DMS 273 treated with DMSO at 0.1 percent for 48 hours (cell line): ENCODE results near the gene ZXDC.

ENCODE experiments used
- DNase-seq: peaks from one replicate; lab custom pipeline; 2025; lab: John Stamatoyannopoulos, UW

ZXDC gene

DNA sequence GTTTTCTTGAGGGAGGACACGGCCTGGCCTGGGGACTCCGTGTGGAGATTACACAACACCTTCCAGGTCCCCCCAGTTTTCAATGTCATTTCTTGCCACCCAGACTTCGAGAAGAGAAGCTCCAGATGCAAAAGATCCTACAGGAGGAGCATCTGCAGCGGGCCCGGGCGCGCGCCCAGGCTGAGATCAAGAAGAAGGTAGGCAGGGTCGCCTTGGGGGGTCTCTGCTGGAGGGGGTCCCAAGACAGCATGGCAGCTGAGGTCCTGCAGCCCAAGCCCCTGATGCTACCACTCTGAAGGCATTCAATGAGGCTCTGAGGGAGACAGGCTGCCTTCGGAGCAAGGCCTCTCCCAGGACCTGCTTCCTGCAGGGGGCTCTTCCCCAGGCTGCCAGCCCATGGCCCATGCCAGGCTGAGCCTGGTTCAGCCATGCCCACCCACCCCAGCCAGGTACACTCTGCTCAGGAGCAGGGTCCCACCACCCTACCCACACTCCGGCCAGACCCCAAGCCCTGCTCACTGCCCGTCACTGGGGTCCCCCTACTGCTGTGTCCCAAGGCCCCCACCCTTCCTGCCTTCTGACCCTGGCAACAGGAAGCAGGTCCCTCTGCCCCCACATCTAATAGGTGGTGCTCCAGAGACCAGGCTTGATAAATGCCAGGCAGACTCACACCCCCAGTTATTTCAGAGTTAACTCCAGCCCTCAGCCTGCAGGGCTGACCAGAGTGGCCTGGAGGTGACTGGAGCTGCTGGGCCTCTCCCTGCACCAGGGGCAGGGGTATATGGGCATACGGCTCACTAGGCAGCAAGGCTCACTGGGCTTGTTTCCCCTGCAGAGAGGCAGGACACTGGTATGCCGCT is 40.0 kb downstream of the ZXDC start:
- DNase-seq, result no peak

GRCh38 chr3:126434931-126435411 is 40.7 kb downstream of the ZXDC start:
- no peak for DNase-seq

DNA sequence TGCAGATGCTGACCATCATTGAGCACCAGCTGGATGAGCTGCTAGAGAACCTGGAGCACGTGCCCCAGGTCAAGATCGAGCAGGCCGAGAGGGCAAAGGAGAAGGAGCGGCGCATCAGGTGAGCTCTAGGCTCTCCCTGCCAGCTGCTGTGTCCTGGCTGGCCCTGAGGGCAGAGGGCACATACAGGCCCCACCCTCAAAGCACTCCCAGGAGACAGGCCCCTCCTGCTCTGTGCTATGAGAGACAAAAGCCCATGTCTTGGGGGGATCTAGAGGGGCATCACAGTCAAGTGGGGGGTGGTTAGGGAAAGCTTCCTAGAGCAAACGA is 41.5 kb downstream of the ZXDC start:
- DNase-seq, result no peak

DNA sequence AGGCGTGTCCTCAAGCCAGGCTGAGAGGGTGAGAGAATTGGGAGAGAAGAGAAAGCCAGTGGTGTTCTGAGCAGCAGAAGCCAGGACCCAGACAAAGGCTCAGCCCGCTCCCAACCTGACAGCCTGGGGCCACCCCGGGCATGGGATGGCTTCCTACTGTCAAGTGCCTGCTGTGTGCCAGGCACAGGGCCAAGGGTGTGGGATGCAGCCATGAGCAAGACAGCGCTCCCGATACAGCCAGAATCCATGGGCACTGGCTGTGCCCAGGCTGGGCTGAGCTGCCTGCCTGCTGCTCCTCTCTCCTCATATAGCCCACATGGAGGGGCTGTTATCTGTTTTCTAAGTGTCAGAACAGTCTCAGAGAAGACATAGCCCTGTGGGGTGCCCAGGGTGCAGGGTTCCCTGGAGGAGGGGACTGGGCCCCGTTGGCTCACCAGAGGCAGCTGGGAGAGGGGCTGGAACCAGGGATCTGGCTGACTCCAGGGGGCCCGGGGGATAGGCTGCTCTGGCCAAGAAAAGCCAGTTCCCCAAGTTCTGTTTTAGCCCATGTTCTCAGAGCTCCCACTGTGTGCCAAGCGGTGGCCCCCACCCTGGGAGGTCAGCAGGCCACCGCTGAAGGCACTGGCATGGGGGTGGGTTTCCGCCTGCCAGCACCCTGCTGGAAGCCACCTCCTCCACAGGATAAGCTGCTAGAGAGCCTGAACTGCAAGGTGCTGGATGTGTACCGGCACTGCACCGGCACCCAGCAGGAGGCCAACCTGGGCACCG is 42.0 kb downstream of the ZXDC start:
- DNase-seq, result no peak

DNA sequence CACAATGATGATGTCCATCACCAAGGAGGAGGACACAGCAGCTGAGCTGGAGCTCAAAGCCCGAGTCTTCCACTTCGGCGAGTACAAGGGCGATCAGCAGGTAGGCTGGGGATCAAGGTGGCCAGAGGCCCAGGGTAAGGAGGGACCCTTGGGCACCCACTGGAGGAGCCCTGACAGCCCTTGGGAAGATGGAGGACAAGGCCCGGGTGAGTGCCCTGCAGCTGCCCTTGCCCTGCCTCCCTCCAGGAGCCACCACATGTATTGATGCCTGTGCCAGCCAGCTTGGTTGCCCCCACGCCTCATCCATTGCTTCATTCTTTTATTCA is 42.6 kb downstream of the ZXDC start:
- no peak for DNase-seq

- DNase-seq, result no peak
Observed at GRCh38 chr3:126432361-126433104, 43.2 kb downstream of the ZXDC start.

DNA sequence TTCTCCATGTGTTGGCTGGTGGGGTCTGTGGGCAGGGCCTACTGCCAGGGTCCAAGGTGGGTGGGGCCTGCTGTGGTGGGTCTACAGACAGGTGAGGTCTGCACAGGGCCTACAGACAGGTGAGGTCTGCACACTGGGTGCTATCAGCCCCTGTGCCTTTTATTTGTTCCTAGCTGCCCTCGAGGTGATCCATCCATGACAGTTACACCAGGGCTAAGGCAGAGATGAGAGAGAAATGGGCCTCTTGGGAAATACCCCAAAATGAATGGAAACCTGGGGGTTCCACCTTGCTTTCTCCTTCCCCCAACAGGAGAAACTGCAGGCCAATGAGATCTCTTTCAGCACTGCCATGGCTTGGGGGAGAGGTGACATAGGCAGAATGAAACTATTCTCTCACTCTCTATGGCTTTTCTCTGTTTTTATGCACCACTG is 44.6 kb downstream of the ZXDC start:
- DNase-seq, result no peak

GRCh38 chr3:126424751-126425150 is 50.9 kb downstream of the ZXDC start:
- no peak for DNase-seq

GRCh38 chr3:126424039-126424717 is 51.5 kb downstream of the ZXDC start:
- no peak for DNase-seq

- DNase-seq, result peak; percentile 21
Observed at GRCh38 chr3:126423191-126424038, 52.3 kb downstream of the ZXDC start.

DNA sequence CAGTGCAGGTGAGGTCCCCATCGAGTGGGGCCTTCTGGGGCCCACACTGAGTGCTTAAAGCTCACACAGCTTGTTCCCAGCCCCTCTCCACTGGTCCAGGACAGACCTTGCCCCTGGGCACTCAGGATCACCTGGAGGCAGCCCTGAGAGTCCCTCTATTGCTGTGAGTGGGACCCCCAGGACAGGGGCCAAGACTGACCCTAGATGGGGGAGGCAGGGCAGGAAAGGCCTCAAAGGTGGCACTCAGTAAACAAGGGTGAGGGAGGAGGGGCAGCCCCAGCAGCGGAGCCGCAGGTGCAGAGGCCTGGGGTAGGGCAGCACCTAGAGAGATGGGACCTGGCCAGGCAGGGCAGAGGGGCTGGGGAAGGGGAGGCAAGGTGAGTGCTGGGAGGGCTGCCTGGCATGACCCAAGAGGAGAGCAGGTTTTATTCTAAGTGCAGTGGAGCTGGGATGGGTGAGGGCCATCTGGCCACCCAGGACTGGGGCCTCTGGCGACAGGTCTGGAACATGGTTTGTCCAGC is 53.1 kb downstream of the ZXDC start:
- DNase-seq, result no peak

- no peak for DNase-seq
Observed at GRCh38 chr3:126422121-126422520, 53.6 kb downstream of the ZXDC start.

DNA sequence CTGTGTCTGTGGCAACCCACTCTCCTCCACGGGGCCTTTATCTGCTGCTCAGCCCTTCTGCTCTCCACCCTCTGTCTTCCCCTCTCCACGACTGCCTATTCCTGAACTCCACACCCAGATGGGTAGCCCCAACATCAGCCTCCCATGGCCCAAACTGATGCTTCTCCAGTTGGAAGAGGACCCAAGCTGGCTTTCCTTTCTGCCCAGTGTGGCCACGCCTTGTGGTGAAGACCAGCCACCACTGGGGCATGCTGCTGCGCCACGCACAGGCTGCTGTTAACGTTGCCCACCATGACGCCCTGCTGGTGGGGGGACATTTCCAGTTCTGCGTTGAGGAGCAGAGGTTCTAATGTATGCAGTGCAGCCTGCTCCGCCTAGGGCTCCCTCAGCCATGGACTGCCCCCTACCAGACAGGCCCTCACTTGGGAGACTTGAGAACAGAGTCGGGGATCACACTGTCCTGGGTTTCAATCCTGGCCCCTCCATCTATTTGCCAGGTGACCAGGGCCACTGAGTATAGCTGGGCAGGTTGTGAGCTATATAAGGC is 54.0 kb downstream of the ZXDC start:
- DNase-seq, result no peak

DNA sequence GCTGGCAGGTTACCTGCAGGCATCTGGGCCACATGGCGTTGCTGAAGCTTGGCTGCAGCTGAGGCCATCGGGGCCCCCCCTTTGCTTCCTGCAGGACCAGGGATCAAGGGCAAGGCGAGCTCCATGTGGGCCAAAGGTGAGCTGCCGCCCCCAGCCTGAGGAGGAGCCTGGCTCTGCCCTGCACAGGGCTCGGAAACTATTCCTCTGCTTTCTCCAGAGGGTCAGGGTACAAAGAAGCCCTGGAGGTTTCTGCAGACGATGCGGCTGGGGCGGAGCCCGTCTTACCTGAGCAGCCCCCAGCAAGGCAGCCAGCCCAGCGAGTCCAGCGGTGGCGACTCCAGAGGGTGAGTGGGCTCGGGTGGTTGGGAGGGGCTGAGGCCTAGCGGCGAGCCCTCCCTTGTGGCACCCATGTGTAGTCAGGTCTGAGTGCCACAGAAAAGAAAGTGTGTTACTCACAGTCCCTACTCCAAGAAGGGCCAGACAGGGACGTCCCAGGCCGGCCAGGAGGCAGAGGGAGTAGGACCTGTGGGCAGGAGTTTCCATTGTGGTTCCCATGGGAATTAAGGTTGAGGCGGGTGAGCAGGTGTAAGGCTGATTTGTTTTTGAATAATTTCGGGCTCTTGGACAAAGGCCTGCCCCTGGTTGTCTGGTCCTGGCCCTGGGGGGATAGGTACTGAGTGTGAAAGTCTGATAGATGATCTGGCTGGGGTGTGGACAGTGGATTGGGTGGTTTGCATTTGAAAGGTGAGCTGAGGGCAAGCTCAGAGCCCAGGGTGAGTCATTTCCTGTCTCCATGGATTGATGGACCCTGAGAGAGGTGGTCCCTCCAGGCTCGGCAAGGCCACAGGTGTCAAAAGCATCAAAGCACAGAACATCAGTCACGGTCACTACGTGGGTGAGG is 55.6 kb downstream of the ZXDC start:
- no peak for DNase-seq

- no peak for DNase-seq
Observed at GRCh38 chr3:126419151-126419703, 56.5 kb downstream of the ZXDC start.

DNA sequence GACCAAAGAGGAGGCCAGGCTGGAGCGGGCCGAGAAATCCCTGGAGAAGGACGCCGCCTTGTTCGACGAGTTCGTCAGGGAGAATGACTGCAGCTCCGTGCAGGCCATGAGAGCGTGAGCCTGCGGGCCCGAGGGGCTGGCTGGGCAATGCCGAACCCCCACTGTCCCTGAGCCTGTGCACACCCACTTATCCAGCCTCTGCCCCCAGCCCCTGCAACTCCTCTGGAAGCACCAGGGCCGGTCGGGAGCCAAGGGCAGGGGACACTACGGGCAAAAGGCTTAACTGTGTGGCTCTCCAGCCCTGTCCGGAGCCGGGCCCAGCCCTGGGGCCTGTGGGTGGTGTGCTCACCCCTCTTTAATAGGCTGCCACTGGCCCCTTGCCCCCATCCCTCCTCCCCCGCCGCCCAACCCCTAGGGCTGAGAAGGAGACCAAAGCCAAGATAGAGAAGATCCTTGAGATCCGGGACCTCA is 57.0 kb downstream of the ZXDC start:
- DNase-seq, result no peak

DNA sequence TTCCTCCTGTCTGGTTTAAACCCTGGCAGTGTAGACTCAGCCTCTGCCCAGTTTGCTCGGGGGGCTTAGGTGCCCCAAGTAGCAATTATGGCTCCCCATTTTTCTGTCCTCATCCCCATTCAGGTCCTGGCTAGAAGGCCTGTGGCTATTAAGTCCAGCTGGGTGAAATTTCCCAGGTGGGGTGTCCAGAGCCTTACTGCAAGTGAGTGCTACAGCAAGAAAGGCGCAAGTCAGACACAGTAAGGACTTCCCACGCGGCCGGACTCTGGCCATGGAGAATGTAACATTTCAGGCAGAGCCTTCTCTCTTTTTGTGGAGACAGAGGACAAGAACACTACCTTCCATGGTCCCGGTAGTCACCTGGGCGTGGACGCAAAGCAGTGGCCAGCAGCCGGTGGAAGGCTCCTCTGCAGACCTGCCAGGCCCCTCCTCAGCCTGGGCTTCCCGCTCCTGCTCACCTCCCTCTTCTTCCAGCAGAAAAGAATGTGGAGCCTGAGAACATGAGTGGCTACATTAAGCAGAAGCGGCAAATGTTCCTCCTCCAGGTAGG is 57.6 kb downstream of the ZXDC start:
- no peak for DNase-seq

DNA sequence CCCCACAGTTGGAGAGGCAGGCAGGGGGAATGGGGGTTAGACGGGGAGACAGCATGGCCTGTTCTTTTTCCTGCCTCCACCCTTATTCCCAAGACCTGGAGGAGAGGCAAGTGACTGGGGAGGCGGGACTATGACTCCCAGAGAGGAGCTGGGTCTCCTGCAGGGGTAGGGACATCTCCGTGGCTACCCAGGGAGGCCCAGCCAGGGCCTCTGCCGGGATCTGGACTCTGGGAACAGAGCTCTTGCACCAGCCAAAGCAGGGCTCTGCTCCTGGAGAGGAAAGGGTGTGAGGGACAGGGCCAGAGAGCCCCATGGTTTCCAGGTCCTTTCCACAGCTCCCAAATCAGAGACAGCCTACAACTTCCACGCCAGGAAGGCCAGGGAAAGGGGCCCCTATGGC is 58.2 kb downstream of the ZXDC start:
- no peak for DNase-seq

DNA sequence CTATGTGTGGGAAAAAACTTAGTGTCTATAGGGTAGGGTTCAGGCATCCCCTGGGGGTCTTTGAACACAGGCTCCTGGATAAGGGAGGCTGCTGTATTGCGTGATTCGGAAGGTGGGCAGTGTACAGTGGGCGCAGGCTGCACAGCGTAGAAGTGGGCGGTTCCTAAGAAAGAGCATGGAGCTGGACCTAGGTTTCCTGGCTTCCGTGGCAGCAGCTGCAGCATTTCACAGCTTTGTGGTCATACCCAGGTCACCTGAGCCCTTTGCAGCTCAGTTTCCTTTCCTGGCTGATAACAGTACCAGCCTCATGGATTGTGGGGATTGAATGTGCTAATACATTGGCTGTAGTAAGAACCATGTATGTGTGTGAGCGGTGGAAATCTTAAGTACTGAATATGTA is 58.7 kb downstream of the ZXDC start:
- DNase-seq, result no peak
